Measurements from ENCODE around the gene RNASET2.
"Not testable (repeated sequence)": the region's sequence is repeated elsewhere in the genome, so short reads cannot be mapped to it uniquely, and the experiment has no call there.

GRCh38 chr6:166950892-166951669 is 5.3 kb downstream of the RNASET2 start:
- not testable (repeated sequence) for TF ChIP-seq CCAR2 (optimal IDR thresholded peaks at IDR 0.05; ENCODE audit: low read depth, low read length); EP300 (IDR thresholded peaks at IDR 0.05; ENCODE audit: low read depth in 2 of 2, low read length in 2 of 2); GABPA (IDR thresholded peaks at IDR 0.05; ENCODE audit: low read depth, low read length); GABPA (CRISPR knock-in tag; IDR thresholded peaks at IDR 0.05; ENCODE audit: low read depth); IRF1 (CRISPR knock-in tag; IDR thresholded peaks at IDR 0.05; ENCODE audit: low read depth)
- TF ChIP-seq, protein P1, sequence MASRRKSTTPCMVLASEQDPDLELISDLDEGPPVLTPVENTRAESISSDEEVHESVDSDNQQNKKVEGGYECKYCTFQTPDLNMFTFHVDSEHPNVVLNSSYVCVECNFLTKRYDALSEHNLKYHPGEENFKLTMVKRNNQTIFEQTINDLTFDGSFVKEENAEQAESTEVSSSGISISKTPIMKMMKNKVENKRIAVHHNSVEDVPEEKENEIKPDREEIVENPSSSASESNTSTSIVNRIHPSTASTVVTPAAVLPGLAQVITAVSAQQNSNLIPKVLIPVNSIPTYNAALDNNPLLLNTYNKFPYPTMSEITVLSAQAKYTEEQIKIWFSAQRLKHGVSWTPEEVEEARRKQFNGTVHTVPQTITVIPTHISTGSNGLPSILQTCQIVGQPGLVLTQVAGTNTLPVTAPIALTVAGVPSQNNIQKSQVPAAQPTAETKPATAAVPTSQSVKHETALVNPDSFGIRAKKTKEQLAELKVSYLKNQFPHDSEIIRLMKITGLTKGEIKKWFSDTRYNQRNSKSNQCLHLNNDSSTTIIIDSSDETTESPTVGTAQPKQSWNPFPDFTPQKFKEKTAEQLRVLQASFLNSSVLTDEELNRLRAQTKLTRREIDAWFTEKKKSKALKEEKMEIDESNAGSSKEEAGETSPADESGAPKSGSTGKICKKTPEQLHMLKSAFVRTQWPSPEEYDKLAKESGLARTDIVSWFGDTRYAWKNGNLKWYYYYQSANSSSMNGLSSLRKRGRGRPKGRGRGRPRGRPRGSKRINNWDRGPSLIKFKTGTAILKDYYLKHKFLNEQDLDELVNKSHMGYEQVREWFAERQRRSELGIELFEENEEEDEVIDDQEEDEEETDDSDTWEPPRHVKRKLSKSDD (CRISPR knock-in tag; IDR thresholded peaks at IDR 0.05; ENCODE audit: low read depth), result not testable (repeated sequence)
- TF ChIP-seq, protein P2, sequence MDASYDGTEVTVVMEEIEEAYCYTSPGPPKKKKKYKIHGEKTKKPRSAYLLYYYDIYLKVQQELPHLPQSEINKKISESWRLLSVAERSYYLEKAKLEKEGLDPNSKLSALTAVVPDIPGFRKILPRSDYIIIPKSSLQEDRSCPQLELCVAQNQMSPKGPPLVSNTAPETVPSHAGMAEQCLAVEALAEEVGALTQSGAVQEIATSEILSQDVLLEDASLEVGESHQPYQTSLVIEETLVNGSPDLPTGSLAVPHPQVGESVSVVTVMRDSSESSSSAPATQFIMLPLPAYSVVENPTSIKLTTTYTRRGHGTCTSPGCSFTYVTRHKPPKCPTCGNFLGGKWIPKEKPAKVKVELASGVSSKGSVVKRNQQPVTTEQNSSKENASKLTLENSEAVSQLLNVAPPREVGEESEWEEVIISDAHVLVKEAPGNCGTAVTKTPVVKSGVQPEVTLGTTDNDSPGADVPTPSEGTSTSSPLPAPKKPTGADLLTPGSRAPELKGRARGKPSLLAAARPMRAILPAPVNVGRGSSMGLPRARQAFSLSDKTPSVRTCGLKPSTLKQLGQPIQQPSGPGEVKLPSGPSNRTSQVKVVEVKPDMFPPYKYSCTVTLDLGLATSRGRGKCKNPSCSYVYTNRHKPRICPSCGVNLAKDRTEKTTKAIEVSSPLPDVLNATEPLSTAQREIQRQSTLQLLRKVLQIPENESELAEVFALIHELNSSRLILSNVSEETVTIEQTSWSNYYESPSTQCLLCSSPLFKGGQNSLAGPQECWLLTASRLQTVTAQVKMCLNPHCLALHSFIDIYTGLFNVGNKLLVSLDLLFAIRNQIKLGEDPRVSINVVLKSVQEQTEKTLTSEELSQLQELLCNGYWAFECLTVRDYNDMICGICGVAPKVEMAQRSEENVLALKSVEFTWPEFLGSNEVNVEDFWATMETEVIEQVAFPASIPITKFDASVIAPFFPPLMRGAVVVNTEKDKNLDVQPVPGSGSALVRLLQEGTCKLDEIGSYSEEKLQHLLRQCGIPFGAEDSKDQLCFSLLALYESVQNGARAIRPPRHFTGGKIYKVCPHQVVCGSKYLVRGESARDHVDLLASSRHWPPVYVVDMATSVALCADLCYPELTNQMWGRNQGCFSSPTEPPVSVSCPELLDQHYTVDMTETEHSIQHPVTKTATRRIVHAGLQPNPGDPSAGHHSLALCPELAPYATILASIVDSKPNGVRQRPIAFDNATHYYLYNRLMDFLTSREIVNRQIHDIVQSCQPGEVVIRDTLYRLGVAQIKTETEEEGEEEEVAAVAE (CRISPR knock-in tag; IDR thresholded peaks at IDR 0.05; ENCODE audit: borderline replicate concordance), result not testable (repeated sequence)
- TF ChIP-seq EP300 (CRISPR knock-in tag; IDR thresholded peaks at IDR 0.05; ENCODE audit: borderline replicate concordance) (peak; percentile 45; the same call in 1 of the 2 replicates), SMC3 (IDR thresholded peaks at IDR 0.05; ENCODE audit: low read length) (peak; percentile 70; the same call in 1 of the 2 replicates), FOSL2 (CRISPR knock-in tag; IDR thresholded peaks at IDR 0.05) (peak; percentile 63)

Measured in HepG2 (cell line).